ENCODE results near the gene ADIPOR2. TPM values are rescaled to one million over a fixed set of nuclear protein-coding genes. Genes with fewer than 3 reads are reported as not detected.
A peak's percentile ranks its signal among the peaks of the same experiment; 100 is the strongest.

ADIPOR2 gene
- total RNA-seq, 4 donors from 2014 or later = 28.2 to 37.4 (median 34.1) TPM

- no peak for TF ChIP-seq POLR2A (IDR thresholded peaks at IDR 0.05; ENCODE audit: low read depth)
- no peak for TF ChIP-seq CTCF (IDR thresholded peaks at IDR 0.05)
- TF ChIP-seq POLR2AphosphoS5 (IDR thresholded peaks at IDR 0.05) = no peak
- no peak for TF ChIP-seq EP300 (IDR thresholded peaks at IDR 0.05)
- peaks cover 35 to 72% (median 48%) of the 10 kb centered on the region in 4 donors for H3K4me1 ChIP-seq
- H3K27ac ChIP-seq (replicated peaks in 1 of 4) = peak overlapping the region; percentile 62 to 77 (median 70)
- WGBS = 26% methylated on average over 5 of the region's 5 CpGs
- no peaks in the 10 kb centered on the region for H3K9me3 ChIP-seq
- H3K4me3 ChIP-seq = no peak overlapping the region
- intact Hi-C loops (cut with DNase I) = loop anchor here (5.0 kb wide), 1 partner anchor 287 kb away; no protein-coding TSS in a partner anchor
- H3K36me3 ChIP-seq = peaks cover 0 to 24% (median 19%) of the 10 kb centered on the region in 4 donors
- no peak for DNase-seq (ENCODE audit: extremely low spot score)
- H3K27me3 ChIP-seq = no peaks in the 10 kb centered on the region
Measured at GRCh38 chr12:1650260-1650977, 40.5 kb upstream of the ADIPOR2 start.

DNA sequence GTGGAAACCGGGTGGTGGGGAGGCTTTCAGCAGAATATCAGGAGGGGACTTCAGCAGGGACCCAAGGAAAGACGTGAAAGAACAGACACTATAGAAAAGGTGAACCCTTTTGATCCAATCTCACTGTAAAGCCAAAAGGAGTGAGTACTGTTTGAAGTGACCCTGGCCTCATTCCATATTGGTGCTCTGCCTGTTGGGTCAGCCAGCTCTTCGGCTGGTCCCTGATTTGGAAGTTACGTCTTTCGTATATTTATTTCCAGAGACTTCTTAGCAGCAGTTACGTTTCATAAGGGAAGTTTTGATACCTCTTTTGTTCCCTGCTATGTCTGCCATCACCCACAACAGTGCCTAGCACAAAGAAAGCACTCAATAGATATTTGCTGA is 39.9 kb upstream of the ADIPOR2 start:
- peaks cover 0 to 19% (median 15%) of the 10 kb centered on the region in 4 donors for H3K36me3 ChIP-seq
- H3K4me3 ChIP-seq = no peak overlapping the region
- H3K9me3 ChIP-seq = no peaks in the 10 kb centered on the region
- 23% methylated on average over 6 of the region's 6 CpGs for WGBS
- peaks cover 35 to 67% (median 43%) of the 10 kb centered on the region in 4 donors for H3K4me1 ChIP-seq
- intact Hi-C loops (cut with DNase I) = loop anchor here (5.0 kb wide), 1 partner anchor 286 kb away; no protein-coding TSS in a partner anchor
- H3K27me3 ChIP-seq = no peaks in the 10 kb centered on the region
- TF ChIP-seq EP300 (IDR thresholded peaks at IDR 0.05) (no peak), CTCF (IDR thresholded peaks at IDR 0.05) (no peak), POLR2A (IDR thresholded peaks at IDR 0.05; ENCODE audit: low read depth) (no peak), POLR2AphosphoS5 (IDR thresholded peaks at IDR 0.05) (no peak)
- DNase-seq (ENCODE audit: extremely low spot score) = no peak
- H3K27ac ChIP-seq (replicated peaks in 1 of 4) = peak overlapping the region; percentile 62 to 77 (median 70)

DNA sequence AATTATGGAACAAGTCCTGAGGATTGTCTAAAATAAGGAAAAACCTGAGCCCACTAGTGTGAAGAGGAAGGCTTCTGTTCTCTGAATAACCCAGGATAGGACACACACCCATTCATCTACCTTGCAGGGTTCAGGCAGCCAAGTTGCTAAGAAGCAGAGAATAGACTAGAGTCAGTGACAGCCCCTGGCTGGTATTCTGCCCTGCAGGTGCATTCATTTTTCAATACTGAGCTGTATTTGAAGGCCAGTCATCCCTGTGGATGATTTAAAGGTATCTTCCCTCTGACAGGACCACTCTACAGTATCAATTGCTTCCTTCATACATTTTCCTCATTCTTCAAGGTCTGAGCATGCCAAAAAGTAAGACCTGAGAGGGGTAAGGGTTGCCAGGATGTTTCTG is 38.9 kb upstream of the ADIPOR2 start:
- no peaks in the 10 kb centered on the region for H3K9me3 ChIP-seq
- peaks cover 37 to 64% (median 43%) of the 10 kb centered on the region in 4 donors for H3K4me1 ChIP-seq
- TF ChIP-seq POLR2A (IDR thresholded peaks at IDR 0.05; ENCODE audit: low read depth) (no peak), POLR2AphosphoS5 (IDR thresholded peaks at IDR 0.05) (no peak), CTCF (IDR thresholded peaks at IDR 0.05) (no peak), EP300 (IDR thresholded peaks at IDR 0.05) (no peak)
- no peak for DNase-seq (ENCODE audit: extremely low spot score)
- peak overlapping the region in 3 of 4 donors; percentile 67 to 77 (median 74) for H3K27ac ChIP-seq (replicated peaks in 1 of 4)
- peaks cover 0 to 9% (median 5%) of the 10 kb centered on the region in 4 donors for H3K36me3 ChIP-seq
- intact Hi-C loops (cut with DNase I) = loop anchor here (1.0 to 5.0 kb wide), 2 partner anchors 139 to 285 kb away; no protein-coding TSS in a partner anchor
- no peak overlapping the region for H3K4me3 ChIP-seq
- H3K27me3 ChIP-seq = no peaks in the 10 kb centered on the region

DNA sequence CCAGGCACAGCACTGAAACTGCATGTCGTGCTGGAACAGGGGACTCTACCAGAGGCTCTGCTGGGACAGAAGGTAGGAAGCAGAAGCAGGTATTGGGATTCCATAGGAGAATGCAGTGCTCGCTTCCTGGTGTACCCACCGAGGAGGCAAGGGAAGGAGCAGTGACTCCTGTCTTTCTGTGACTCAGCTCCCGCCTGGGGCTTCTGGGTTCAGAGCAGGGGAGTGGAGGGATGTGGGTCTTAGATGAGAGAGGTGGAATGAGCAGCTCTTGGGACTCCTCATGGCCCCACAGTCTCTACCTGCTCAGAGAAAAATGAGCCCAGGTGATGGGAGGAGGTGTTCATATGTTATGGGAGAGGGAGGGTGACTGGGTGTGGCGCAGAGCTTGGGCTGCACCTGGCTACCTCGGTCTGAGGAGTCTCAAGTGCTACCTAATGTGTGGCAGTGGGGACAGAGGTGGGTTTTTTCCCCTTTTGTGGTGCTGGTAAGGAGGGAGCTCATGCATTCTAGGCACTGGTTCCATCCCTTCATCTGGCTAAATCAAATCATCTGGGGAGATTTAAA is 35.6 kb upstream of the ADIPOR2 start:
- Histone ChIP-seq H3K36me3 (no peaks in the 10 kb centered on the region), H3K4me3 (no peak overlapping the region), H3K4me1 (peaks cover 46 to 64% (median 56%) of the 10 kb centered on the region in 4 donors), H3K9me3 (no peaks in the 10 kb centered on the region), H3K27ac (replicated peaks in 1 of 4) (no peak overlapping the region), H3K27me3 (no peaks in the 10 kb centered on the region)
- intact Hi-C loops (cut with DNase I) = loop anchor here (5.0 kb wide), 1 partner anchor 37 kb away; the partner anchor contains the start of gene ADIPOR2
- WGBS = 93% methylated on average over 6 of the region's 6 CpGs
- DNase-seq (ENCODE audit: extremely low spot score) = no peak
- TF ChIP-seq EP300 (IDR thresholded peaks at IDR 0.05) = no peak
- TF ChIP-seq CTCF (IDR thresholded peaks at IDR 0.05) = no peak
- TF ChIP-seq POLR2AphosphoS5 (IDR thresholded peaks at IDR 0.05) = no peak
- no peak for TF ChIP-seq POLR2A (IDR thresholded peaks at IDR 0.05; ENCODE audit: low read depth)

Measured in esophagus muscularis mucosa (tissue), 4 donors.